A673 (cell line): Measurements from ENCODE around the gene HP.

Experiments used
- CTCF ChIP-seq: fragments of 300-800, 200-600 bp; sonication (generic); conservative IDR thresholded peaks from 2 replicates; pipeline ENCODE4 v1.5.1; 2017; ENCODE audit warnings: low read depth, mild to moderate bottlenecking, antibody characterized with exemption, low read length, moderate library complexity, mixed read lengths
- EZH2 ChIP-seq: fragments of 200-600 bp; sonication (generic); IDR thresholded peaks from 2 replicates; pipeline ENCODE4 v1.6.1; 2017; ENCODE audit warnings: borderline replicate concordance, low read depth, mild to moderate bottlenecking, mixed read lengths, antibody characterized with exemption, low read length; ENCODE audit not compliant: poor library complexity, severe bottlenecking

- no peak for TF ChIP-seq CTCF
- TF ChIP-seq EZH2 = no peak
Measured at GRCh38 chr16:72109966-72110530, 55.7 kb downstream of the HP start.
